PC-3 (cell line): ENCODE measurements around the gene MBLAC1.
A peak's percentile ranks its signal among the peaks of the same experiment; 100 is the strongest.

Experiments
- EZH2 ChIP-seq: fragments of 300-600 bp; sonication (generic); IDR thresholded peaks from one replicate; pipeline ENCODE4 v1.6.1; 2017; ENCODE audit warnings: antibody characterized with exemption, mild to moderate bottlenecking, low read length; ENCODE audit not compliant: unreplicated experiment
- EZH2phosphoT487 ChIP-seq: fragments of 300-600 bp; sonication (generic); IDR thresholded peaks from 2 replicates; pipeline ENCODE4 v1.6.1; 2018; ENCODE audit warnings: mild to moderate bottlenecking, antibody characterized with exemption, low read length, borderline replicate concordance
- TF ChIP-seq, protein P1 (sequence below): fragments of 300-600 bp; sonication (generic); conservative IDR thresholded peaks from 2 replicates; pipeline ENCODE4 v1.5.1; 2017; ENCODE audit warnings: antibody characterized with exemption, low read depth, mild to moderate bottlenecking, low read length

DNA sequence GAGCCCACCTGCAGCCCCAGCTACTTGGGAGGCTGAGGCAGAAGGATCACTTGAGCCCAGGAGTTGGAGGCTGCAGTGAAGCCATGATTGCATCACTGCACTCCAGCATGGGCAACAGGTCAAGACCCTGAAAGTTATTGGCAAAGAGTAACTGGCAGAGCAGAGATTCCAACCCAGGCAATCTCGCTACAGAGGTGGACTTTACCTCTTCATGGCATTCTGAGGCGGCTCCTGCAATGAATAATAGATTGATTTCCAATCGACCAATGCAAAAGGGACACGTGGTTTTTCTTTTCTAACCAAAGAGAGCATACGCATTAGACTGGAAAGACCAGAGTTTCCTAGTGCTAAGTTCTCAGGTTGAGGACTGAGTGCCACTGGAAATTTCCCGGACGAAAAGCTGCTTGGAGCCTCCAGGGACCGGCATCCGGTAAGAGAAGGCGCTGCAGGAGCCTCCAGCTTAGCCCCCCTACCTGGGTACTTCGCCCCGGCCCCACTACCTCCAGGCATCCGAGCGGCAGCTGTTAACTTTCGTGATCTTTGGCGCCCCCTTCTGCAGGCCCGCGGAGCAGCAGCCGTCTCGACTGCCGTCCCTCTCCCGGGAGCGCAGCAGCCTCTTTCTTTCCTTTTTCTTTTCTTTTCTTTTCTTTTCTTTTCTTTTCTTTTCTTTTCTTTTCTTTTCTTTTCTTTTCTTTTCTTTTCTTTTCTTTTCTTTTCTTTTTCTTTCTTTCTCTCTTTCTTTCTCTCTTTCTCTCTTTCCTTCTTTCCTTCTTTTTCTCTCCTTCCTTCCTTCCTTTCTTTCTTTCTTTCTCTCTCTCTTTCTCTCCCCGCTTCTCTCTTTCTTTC lies 4.1 kb downstream of the MBLAC1 start:
- TF ChIP-seq, protein P1, sequence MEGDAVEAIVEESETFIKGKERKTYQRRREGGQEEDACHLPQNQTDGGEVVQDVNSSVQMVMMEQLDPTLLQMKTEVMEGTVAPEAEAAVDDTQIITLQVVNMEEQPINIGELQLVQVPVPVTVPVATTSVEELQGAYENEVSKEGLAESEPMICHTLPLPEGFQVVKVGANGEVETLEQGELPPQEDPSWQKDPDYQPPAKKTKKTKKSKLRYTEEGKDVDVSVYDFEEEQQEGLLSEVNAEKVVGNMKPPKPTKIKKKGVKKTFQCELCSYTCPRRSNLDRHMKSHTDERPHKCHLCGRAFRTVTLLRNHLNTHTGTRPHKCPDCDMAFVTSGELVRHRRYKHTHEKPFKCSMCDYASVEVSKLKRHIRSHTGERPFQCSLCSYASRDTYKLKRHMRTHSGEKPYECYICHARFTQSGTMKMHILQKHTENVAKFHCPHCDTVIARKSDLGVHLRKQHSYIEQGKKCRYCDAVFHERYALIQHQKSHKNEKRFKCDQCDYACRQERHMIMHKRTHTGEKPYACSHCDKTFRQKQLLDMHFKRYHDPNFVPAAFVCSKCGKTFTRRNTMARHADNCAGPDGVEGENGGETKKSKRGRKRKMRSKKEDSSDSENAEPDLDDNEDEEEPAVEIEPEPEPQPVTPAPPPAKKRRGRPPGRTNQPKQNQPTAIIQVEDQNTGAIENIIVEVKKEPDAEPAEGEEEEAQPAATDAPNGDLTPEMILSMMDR, result peak; percentile 71
- TF ChIP-seq EZH2 (no peak), EZH2phosphoT487 (no peak)
